Cortex of kidney (tissue), 1 donor: ENCODE results near the gene LRRTM1.

ENCODE experiments used
- DNase-seq: peaks from one replicate; lab custom pipeline; 2025; lab: John Stamatoyannopoulos, UW

The LRRTM1 gene

GRCh38 chr2:80302314-80303005 is 2.1 kb downstream of the LRRTM1 start:
- DNase-seq: no peak

- no peak for DNase-seq
Observed at GRCh38 chr2:80302001-80302313, 2.6 kb downstream of the LRRTM1 start.

- no peak for DNase-seq
Observed at GRCh38 chr2:80300954-80301353, 3.6 kb downstream of the LRRTM1 start.

- no peak for DNase-seq
Observed at GRCh38 chr2:80300346-80300745, 4.2 kb downstream of the LRRTM1 start.

GRCh38 chr2:80299661-80300060 is 4.9 kb downstream of the LRRTM1 start:
- DNase-seq: no peak

- no peak for DNase-seq
Observed at GRCh38 chr2:80298954-80299353, 5.6 kb downstream of the LRRTM1 start.

GRCh38 chr2:80293039-80293438 is 11.5 kb downstream of the LRRTM1 start:
- DNase-seq: no peak

GRCh38 chr2:80292474-80292873 is 12.1 kb downstream of the LRRTM1 start:
- no peak for DNase-seq

GRCh38 chr2:80291656-80292055 is 12.9 kb downstream of the LRRTM1 start:
- DNase-seq: no peak

GRCh38 chr2:80288576-80288975 is 16.0 kb downstream of the LRRTM1 start:
- DNase-seq: no peak

- DNase-seq: no peak
Observed at GRCh38 chr2:80281049-80281448, 23.5 kb downstream of the LRRTM1 start.

GRCh38 chr2:80280598-80280997 is 24.0 kb downstream of the LRRTM1 start:
- DNase-seq: no peak

- DNase-seq: no peak
Observed at GRCh38 chr2:80269806-80270205, 34.7 kb downstream of the LRRTM1 start.

GRCh38 chr2:80266231-80266630 is 38.3 kb downstream of the LRRTM1 start:
- DNase-seq: no peak

GRCh38 chr2:80259292-80259691 is 45.3 kb downstream of the LRRTM1 start:
- no peak for DNase-seq

GRCh38 chr2:80258793-80259192 is 45.8 kb downstream of the LRRTM1 start:
- no peak for DNase-seq

- no peak for DNase-seq
Observed at GRCh38 chr2:80258341-80258740, 46.2 kb downstream of the LRRTM1 start.

GRCh38 chr2:80257450-80257849 is 47.1 kb downstream of the LRRTM1 start:
- no peak for DNase-seq

GRCh38 chr2:80256782-80257167 is 47.8 kb downstream of the LRRTM1 start:
- DNase-seq: no peak

GRCh38 chr2:80255918-80256781 is 48.4 kb downstream of the LRRTM1 start:
- DNase-seq: no peak

GRCh38 chr2:80252294-80252986 is 52.1 kb downstream of the LRRTM1 start:
- DNase-seq: no peak
